Stimulated activated naive CD8-positive, alpha-beta T cell treated with anti-CD3 and anti-CD28 coated beads, Interleukin-15, amount 100 ng/mL, for 72 hours (primary cell): Measurements from ENCODE around the gene ASGR2.

Source experiments
- ATAC-seq: fragments of 150-1000 bp; cut with Tn5 transposase; 2 replicates; pipeline ENCODE4 v1.10.0; 2021; ENCODE audit warnings: mild to moderate bottlenecking, moderate library complexity
- DNase-seq, 2 donors: peaks; one replicate each; pipeline ENCODE4 v3.0.0; 2021 to 2022
- H3K27ac Mint-ChIP-seq, 2 donors: one replicate each; pipeline ENCODE4 v1.8.0; 2022; ENCODE audit warnings: mild to moderate bottlenecking in 2 of 2, mixed read lengths in 2 of 2, moderate library complexity in 2 of 2
- H3K27me3 Mint-ChIP-seq: one replicate; pipeline ENCODE4 v1.8.0; 2022; ENCODE audit warnings: mixed read lengths
- H3K4me1 Mint-ChIP-seq: one replicate; pipeline ENCODE4 v1.8.0; 2022; ENCODE audit warnings: mild to moderate bottlenecking, mixed read lengths
- H3K4me3 Mint-ChIP-seq, 2 donors: one replicate each; pipeline ENCODE4 v1.8.0; 2022; ENCODE audit warnings: mild to moderate bottlenecking in 2 of 2, mixed read lengths in 2 of 2, moderate library complexity in 1 of 2
- H3K9me3 Mint-ChIP-seq, 2 donors: one replicate each; pipeline ENCODE4 v1.8.0; 2022; ENCODE audit warnings: mixed read lengths in 2 of 2

Gene ASGR2

GRCh38 chr17:7064261-7064660 is 50.4 kb downstream of the ASGR2 start:
- DNase-seq (no peak), ATAC-seq (no peak)
- Mint-ChIP-seq H3K4me3 (no peak overlapping the region), H3K4me1 (peaks cover 14% of the 10 kb centered on the region), H3K27me3 (peaks cover 17% of the 10 kb centered on the region), H3K9me3 (peaks cover 13 to 21% of the 10 kb centered on the region in 2 donors), H3K27ac (no peak overlapping the region)

DNA sequence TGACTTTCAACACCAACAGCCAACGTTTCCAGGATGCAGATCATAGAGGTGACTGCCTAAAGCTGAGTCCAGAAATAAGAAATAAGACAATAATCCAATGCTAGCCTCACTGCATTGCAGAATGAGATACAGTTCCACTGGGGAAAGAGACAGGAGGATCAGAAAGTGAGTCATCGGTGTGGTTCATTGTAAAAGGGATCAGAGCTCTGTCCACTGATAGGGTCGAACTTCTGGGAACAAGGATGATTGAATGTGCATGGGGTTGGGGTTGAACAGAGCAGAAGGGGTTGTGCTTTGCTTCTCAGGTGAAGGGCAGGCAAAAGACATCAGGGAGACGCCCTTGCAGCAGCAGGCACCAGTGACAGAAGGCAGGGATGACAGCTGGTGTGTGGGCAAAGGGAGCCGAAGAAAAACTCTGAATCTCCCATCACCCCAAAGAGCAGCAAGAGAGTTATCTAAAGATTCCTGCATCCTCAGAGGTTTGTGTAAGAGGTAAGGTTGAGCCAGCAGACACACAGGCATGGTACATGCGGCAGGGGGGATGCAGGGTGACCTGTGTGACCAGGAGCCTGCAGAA is 51.0 kb downstream of the ASGR2 start:
- Mint-ChIP-seq H3K4me1 (peaks cover 14% of the 10 kb centered on the region), H3K9me3 (peaks cover 6 to 15% of the 10 kb centered on the region in 2 donors), H3K27ac (no peak overlapping the region), H3K4me3 (no peak overlapping the region), H3K27me3 (peaks cover 17% of the 10 kb centered on the region)
- DNase-seq = no peak
- ATAC-seq = no peak

DNA sequence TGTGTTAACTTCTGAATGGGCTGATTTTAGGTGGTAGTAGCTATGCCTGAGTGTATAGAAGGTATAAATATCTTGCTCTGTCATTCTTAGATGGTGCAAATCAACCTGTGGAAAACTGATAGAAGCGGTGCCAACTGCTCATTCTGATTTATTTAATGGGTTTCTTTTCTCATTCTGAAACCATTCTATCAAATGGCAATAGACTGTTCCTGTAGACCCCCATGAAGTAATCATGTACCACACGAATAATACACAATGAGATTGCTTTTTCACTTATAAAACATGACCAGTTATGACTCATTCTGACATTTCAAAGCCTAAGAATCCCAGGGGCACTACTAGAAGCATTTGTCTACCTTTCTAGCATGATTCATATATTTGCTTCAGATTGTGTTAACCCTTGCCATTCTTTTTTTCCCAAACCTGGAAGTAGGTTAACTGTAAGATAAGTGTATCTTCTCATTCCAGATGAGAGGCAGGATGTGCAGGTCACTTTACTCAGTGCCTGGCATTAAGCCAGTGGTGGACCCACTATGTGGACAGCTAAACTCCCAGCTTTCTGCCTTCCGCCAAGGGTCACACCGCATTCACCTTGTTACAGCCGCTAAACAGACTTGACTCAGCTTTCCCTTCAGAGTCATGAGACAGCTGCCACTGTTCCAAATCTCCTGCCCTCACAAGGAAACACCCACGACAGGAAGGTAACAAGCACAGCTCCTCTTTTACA is 54.3 kb downstream of the ASGR2 start:
- peak; percentile 92 for ATAC-seq

DNA sequence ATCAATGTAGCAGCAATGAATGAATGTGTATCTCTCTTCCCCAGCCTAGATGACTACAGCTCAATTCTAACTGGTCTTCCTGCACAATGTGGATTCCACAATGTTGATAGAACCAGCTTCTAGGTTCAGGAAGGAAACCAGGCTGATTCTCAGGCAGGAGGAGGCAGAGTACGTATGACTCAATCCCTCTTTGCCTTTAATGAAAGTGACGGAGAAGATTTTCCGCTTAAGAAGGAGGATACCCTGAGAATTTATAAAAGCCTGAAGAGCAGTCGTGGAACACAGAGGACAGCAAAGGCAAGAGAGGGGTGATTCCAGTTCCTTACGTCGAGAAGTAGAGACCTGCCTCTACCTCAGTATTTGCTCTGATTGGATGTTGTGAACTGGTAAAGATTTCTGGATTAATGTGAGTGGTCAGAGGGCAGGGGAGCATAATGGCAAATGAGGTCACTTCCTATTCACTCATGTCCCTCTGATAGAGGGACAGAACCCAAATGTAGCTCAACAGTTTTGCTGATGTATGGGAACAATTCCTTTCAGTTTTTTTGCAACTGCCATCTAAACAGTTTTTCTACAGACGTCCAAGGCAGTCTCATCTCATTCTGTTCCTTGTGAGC is 55.7 kb downstream of the ASGR2 start:
- Mint-ChIP-seq H3K4me1 (peaks cover 14% of the 10 kb centered on the region), H3K27me3 (peaks cover 15% of the 10 kb centered on the region), H3K9me3 (no peaks in the 10 kb centered on the region), H3K27ac (peak overlapping the region in 1 of 2 donors; percentile 49), H3K4me3 (no peak overlapping the region)
- ATAC-seq (no peak), DNase-seq (no peak)

More for the DNA sequence above, 54.3 kb downstream of the ASGR2 start:
- peaks cover 14% of the 10 kb centered on the region for H3K4me1 Mint-ChIP-seq
- no peaks in the 10 kb centered on the region for H3K9me3 Mint-ChIP-seq
- peak in 1 of 2 donors; percentile 22 for DNase-seq
- H3K27ac Mint-ChIP-seq = peak overlapping the region in 1 of 2 donors; percentile 79
- peak overlapping the region; percentile 29 to 55 for H3K4me3 Mint-ChIP-seq
- H3K27me3 Mint-ChIP-seq = peaks cover 17% of the 10 kb centered on the region

GRCh38 chr17:7056386-7056785 is 58.2 kb downstream of the ASGR2 start:
- no peak overlapping the region for H3K27ac Mint-ChIP-seq
- no peaks in the 10 kb centered on the region for H3K9me3 Mint-ChIP-seq
- DNase-seq = no peak
- no peak overlapping the region for H3K4me3 Mint-ChIP-seq
- H3K4me1 Mint-ChIP-seq = peaks cover 19% of the 10 kb centered on the region
- no peak for ATAC-seq
- no peaks in the 10 kb centered on the region for H3K27me3 Mint-ChIP-seq
